ENCODE data around the gene SCFD2. TPM values are rescaled to one million over a fixed set of nuclear protein-coding genes. Genes with fewer than 3 reads are reported as not detected.
"Not testable (repeated sequence)": the region's sequence is repeated elsewhere in the genome, so short reads cannot be mapped to it uniquely, and the experiment has no call there.

Gene SCFD2
- polyA plus RNA-seq, 1 donor, result 10.3 TPM

DNA sequence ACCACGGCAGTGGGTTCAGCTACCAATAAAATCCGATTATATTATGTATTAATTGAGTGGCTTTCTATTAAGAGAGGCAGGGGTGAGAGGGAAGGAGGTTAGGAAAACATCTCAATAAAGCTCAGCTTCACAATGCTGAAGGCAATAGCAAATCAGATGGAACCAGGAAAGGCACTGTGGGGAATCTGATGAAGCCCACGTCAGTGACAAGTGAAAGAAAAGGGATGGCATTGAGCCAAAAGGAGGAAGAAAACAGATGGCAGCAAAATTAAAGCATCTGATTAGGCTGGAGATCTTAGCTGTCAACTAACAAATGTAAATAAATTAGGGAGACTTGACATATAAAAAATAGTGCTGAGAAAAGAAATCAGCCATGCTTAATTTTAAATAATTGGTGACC lies 322.8 kb downstream of the SCFD2 start:
- DNase-seq, result no peak

DNA sequence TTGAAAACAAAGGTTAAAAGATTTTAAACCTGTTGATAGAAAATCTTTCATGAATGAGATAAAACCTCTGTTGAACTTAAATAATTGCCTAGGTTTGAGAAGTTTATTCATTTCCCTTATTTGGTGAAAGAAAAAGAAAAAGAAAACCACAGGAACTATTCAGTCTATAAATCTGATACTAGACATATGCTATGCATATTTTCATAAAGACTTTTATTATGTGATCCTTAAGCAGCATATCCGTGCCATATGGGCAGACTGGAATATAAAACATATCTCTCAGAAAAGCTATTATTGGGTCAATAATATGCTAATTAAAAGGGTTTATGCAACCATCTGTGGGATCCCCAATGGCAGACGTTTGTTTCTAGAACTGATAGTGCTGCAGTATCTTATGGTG lies 325.0 kb downstream of the SCFD2 start:
- DNase-seq, result no peak

DNA sequence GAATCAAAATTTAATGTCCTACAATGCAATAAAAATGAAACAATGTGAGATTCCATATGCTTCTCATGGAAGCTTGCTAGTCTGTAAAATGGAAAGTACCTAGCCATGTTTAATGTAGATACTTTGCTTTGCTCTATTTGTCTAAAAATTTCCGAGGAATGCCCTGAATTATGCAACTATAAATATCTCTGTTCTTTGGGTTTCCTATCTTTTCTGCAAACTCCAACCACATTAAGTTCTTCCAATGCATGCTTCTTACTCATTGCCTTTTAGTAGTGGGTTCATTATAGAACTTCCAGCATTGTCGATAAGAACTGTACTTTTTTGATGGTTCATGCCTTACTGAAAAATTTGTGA lies 325.4 kb downstream of the SCFD2 start:
- no peak for DNase-seq

DNA sequence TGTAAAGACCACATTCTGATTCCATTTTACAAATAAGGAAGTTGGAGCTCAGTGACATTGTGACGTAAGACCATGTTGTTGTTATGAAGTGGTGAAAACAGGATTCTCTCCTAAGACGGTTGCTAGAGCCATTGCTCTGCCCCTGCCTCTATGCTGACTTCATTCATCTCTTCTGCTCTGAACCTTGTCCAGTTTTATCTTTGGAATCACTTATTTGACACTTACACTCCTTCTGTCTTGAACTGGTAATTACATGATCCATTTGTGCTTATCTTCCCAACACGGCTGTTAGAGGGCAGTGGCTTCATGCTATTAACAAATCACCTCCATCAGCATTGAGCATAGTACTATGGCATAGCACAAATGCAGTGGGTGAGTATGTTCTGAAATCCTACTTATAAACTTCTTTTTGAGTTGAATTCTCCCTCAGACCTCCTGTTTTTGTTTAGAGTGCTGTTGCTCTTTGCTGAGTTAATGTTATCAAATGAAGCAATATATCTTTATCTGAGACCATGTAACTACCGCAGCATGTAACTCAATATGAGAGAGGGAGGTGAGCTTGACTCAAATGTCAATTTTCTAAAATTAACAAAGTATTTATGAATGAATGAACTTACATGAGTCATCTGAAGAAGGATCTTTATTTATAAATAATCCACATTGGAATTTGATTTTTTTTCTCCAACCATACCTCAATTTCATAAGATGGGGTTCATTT lies 326.0 kb downstream of the SCFD2 start:
- DNase-seq, result no peak

DNA sequence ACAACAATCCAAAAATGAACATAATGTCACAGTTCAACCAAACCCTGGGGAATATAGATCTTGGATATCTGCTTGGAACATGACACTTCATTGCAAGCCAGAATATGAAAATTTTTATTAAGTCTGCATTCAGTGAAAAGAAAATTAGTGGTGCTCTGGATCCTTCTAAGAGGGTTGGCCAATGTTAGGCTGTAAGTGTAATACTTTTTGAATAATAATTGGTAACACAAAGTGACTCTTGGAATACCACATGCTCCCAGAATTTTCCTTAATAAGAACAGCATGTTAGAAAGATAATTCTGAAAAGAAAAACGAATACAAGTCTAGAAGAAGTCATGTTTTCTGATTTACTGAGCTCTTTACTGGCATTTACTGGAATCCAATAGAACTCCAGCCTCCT lies 328.0 kb downstream of the SCFD2 start:
- DNase-seq, result no peak

DNA sequence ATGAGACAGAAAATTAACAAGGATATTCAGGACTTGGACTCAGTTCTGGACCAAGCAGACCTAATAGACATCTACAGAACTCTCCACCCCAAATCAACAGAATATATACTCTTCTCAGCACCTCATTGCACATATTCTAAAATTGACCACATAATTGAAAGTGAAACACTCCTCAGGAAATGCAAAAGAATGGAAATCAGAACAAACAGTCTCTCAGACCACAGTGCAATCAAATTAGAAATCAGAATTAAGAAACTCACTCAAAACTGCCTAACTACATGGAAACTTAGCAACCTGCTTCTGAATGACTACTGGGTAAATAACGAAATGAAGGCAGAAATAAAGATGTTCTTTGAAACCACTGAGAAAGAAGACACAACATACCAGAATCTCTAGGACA lies 333.0 kb downstream of the SCFD2 start:
- not testable (repeated sequence) for DNase-seq

DNA sequence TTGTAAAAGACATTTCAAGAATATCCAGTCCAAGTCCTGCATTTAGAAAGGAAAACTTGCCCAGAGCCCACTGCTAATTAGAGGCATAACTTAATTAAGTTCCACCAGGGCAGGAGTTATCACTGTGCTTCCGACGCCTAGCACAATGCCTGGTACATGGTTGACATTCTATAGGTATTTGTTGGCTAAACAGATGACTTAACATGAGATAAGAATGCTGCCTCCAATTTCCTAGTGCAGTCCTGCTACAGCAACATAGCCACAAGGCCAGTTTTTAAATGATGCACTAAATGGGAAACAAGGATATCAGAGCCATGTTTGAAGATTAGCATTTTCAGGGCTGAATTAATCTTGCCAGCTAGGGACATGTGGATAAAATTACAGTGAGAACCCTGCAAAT lies 339.6 kb downstream of the SCFD2 start:
- no peak for DNase-seq

DNA sequence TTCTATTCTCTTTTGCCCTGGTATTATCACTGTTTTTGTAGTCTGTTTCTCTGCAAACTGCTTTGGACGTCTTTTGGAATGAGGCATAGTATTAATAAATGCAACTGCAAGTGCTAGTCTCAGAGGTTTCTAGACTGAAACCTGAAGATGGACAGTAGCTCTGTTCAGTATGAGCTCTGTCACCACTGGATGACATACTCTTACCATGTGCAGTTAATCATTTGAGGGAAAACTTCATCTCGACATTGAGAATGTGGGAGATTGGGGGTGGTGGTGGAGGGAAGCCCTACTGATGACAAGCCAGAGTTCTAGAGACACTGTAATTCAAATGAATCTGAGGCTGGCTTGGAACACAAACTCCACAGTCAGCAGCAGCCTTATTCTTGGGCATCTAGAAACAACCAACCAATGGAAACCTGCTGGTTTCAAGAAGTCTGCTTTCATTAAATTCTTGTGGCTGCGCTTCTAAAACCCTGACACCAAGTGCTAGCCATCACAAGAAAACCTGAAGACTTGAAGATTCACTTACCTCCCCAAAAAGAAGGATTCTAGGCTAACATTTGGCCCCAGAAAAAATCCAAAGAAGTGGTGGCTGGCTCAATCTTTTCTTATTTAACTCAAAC lies 342.1 kb downstream of the SCFD2 start:
- DNase-seq, result no peak

DNA sequence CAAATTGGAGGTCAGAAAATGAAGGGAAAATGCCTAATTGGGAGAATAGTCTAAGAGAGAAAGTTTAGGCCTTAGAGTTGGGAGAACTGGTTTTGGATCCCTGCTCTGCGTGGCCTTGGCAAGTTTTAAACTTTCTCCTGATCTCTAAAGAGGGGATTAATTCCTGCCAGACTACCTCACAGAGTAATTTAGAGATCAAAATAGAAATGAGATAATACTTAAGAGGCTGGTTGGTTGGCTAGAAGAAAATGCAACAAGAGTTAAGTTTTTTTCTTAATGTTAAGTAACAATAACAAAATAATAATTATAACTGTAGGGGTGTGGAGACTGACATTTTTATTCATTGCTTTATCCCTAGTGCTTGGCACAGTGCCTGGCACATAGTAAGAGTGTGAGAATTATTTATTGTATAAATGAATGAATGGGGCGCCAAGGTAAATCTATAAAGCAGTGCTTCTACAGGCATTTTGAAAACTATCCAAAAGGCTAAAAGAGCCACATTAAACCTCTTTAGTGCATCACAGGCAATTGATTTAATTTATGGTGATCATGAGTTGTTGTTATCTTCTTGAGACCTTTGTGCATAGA lies 343.3 kb downstream of the SCFD2 start:
- DNase-seq, result no peak

DNA sequence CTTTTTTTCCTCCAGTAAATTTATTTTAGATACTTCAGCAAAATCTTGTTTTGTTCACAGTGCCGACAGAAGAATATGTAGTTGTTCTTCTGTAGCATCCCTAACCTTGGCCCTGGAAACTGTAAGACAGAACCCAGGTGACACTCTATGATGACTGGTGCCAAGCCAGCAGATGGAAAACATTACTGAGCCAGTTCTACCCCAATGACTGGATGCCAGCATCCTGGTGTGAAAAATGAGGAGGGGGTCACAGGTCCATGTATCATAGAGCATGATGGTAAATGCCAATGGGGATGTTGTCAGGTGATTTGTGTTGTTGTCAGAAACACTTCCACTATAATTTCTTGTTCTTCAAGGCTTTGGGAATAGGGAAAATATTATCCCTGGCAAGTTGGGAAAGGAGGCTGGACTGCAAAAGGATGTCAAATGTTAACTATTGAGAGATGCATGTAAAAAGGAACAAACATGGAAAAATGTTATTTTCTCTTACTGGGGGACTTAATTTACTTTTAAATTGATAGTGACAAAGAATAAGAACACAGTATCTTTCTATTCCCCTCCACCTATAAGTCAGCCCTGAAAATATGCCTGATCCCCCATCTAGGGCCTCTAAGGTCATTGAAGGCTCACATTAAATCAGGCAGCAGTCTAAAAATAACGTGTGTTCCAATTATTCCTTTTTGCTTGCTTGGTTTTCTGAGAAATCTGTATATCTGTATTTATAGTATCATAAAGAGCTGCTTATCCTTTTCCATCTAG lies 343.9 kb downstream of the SCFD2 start:
- no peak for DNase-seq

DNA sequence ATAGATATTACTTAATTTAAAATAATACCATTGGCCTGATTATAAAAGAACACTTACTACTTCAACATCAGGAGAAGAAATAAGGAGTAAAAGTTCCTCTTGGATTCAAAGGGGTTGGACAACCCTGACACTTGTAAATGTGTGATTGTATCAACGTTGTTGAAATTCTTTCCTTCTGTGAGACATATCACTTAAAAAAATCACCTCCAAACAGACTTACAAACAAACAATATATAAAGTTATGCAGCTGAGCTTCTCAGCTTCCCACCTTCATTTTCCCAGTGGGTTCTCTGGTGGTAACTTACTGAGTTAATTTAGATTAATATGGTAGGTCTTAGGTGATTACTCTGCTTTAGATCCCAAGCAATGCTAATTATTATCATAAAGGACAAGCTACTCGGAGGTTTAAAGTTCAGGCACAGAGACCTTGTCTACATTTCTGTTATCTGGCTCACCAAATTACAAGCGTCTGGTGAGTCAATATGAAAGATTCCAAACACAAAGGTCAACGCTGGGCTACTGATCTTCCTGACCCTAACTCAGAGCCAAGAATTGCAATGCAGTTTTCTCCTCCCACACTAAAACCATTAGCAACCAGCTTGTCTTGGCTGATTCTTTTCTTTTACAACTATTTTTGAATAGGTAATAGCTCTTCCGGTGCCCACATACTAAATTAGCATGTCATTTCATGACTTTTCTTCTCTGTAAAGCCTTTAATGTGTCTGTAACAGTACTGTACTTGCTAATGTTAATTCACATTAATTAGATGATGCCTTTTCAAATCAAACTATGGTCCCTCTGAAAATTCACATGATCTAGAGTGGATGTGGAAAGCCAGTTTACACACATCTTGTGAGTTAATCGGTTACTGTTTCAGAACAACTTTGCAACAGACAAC lies 346.1 kb downstream of the SCFD2 start:
- no peak for DNase-seq

DNA sequence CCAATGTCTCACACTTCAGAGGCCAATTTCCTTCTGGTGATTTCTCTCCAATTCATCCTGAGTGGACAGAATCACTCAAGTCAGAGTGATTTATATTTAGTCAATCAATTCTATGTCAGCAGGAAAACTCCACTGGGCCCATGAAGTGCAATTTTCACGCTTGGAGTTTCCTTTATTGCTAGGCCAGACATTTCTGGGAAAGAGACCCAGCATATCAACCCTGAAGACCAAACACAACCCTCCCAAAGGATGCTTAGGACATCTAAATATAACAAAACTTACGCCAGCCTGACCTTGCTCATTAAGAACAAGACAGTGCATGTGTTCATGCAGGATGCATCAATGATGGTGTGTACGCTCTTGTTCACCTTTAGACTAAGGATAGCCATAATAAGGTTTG lies 347.4 kb downstream of the SCFD2 start:
- DNase-seq, result no peak

DNA sequence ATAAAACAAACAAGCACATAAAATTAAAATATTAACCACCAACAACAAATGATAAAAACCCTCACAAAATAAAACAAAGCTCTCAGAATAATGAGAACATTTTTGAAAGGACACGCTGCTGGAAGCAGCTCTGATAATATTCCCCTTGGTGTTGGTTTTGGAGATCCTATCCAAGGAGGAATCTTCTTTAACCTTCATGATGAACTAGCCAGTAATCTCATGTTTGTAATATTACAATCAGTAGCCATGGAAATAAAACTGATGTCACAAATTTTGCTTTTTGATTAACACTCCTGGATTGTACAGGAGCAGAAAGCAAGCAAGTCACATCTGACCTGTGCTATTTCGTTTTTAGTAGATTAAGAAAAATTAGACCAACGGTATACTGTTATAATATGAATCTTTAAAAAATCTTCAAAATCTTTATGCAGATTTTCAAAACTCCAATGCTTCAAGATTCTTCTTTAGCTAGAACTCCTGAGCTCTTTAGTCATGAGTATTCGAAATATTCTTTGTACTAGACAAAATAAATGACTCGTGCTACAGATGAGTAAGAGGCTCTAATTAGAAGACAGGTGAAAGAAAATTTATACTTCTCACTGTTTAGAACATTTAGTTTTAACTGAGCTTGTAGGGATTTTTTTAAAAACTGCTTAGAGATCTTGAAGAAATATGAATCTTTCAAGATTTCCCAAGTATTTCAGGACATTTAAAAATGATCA lies 349.6 kb downstream of the SCFD2 start:
- DNase-seq, result peak; percentile 43

DNA sequence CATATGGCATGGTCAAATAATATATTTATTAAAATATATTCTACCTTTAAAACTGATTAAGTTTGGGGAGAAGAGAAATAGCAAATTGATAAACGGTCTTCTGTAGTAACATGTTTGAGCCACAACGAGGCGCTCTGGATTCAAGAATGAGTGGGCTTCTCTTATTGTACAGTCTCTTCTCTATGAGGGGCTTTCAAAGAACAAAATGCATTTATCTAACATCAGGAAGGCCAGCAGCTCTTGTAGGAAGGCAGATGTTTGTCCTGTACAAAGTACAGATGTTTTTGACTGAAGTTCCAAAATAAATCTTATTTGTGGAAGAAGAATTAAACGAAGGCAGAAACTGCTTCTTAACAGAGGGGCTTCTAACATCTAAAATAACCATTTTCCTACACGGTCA lies 350.2 kb downstream of the SCFD2 start:
- peak; percentile 77 for DNase-seq

DNA sequence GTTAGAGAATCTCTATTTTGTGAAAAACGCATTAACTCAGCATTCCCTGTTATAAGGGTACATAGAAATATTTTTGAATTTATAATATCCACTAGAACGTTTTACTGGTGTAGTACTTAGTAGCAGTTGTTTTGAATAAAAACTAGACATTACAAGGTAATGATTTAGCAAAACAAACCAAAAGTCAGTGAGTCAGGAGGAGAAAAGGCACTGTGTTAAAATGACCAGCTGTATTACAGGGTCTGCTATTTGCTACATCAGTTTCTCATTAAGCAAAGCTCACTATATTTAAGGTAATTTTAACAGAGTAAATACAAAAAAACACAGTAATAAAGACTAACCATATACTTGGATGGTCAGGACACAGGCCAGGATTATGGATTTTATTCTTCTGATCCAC lies 351.0 kb downstream of the SCFD2 start:
- DNase-seq, result no peak

DNA sequence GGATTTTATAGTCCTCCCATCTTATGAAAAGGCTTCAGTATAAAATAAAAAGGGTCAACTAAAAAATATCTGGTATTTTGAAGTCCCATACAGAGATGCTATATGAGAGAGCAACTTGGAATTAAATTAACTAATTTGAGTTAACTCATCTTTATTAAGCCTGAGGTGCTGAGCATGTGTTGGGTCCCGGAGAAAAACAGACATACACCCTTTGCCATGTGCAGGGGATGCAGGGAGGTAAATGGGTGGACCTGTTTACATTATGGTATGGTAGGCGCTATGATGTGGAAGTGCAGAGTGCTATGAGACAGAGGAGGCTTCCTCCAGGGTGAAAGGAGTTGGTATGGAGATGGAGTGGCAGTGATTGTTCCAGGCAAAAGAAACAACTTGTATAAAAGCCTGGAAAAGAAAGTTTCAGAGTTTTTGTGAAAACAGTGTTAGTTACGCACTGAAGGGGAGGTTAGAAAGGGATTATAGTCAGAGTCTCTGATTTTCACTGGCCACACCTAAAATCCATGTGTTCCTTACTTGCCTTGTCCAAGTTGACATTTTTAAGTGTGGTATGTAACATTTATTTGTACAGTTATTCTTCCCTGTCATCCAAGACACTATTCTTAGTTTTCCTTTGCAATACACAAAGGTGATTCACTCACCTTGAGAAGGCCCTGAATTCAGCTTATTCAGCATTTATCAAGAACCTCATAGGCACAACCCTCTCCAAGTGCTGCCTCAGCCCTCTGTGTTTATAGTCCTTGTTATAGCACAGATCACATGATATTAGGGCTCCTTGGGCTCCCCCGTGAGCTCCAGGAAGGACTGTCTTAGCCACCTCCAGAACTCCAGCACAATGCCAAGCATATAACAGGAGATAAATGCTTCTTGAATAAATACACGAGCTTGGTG lies 351.7 kb downstream of the SCFD2 start:
- no peak for DNase-seq

DNA sequence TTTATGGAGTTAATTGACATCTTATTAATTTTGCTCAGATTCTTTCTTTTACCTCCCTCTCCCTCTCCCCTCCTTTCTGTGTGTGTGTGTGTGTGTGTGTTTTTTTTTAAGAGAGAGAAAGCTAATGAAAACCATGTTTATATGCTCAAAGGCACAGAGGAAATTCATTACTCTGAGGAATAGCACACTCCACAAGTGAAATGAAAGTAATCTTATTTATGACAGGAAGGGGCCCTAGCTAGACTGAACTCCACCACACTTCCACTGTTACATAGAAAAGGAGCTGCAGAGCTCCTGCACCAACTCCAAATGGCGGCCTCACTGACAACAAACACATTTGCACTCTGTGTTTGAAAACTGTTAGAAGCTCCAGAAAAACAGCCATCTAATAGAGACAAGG lies 353.1 kb downstream of the SCFD2 start:
- DNase-seq, result peak; percentile 31

DNA sequence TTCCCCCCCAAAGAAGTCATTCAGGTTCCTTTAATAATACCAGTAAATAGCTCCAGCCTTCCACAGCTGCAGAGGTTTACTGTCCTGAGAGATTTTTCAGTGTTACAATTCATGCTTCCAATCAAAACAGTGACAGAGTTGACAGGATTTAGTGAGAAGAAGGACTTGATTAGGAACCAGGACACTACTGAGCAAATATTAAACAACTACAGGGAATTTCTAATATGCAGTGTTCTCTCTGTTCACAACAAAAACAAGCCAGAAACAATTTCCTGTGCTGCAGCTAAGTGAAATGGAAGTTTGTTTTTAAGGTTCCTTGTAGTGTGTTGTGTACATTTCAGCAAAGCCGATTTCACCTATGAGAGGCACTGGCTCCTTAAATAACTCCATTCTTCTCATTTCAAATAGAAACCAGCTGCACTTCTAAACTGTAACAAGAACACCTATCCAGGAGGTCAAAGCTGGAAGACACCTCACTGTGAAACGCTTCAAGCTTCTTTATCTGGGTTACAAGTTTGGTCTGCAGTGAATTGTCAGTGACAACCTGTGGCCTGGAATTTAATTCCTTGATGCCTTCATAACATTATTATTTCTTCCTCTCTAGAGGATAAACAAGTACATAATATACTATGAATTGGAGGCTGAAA lies 354.5 kb downstream of the SCFD2 start:
- no peak for DNase-seq

DNA sequence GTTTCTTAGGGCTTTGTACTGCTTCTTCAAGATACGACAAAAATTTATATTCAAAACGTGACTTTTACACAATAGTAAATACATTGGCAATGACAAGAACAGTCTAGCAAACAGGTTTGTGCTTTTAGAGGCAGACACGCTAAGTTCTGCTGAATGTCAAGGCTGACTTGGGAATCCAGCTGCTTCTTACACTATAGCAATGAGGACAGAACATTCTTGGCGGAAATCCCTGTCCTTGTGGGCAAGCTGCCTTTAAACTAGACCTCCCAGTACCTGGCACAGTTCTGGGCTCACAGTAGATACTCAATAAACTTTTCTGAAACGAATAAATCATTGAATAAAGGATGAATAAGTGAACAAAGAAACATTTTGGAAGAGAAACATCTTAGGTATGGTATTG lies 355.5 kb downstream of the SCFD2 start:
- DNase-seq, result no peak

DNA sequence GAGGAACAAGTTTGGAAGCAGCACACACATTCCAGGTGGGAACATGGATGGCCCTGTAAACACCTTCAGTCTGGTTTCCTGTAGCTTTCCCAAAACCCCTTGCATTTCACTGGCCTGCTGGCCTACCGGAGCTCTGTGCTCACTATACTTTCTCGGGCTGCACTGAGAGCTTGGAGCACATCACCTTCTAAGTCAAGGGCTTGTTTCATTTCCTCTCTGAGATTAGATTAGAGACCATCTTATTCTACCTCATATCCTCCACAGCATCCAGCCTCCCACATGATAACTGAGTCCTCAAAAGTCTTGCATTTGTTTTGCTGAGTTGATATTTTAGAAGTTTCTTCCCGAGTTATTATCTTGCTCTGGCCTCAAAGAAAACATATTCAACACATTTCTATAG lies 356.0 kb downstream of the SCFD2 start:
- no peak for DNase-seq
